C4-2B (cell line): ENCODE data around the gene C16orf95.

Source experiments
- ZFX ChIP-seq: fragments of 450-650 bp; IDR thresholded peaks from 2 replicates; pipeline ENCODE4 v1.6.1; 2017
- TF ChIP-seq, protein P1 (sequence below): fragments of 450-650 bp; conservative IDR thresholded peaks from 2 replicates; pipeline ENCODE4 v1.5.1; 2017; ENCODE audit warnings: mild to moderate bottlenecking

DNA sequence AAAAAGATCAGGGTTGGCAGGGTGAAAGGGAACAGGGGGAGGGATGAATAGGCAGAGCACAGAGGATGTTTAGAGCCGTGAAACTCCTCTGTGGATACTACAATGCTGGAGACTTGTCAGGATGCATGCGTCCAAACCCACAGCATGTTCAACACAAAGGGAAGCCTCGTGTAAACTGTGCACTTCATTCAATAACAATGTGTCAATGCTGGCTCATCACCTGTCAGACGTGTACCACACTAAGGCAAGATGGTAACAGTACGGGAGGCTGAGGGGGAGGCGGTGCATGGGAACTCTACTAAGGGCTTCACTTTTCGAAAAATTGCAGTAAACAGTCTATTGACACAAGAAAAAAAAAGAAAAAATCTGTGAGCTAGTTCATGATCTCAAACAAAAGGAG is 63.7 kb downstream of the C16orf95 start:
- TF ChIP-seq, protein P1, sequence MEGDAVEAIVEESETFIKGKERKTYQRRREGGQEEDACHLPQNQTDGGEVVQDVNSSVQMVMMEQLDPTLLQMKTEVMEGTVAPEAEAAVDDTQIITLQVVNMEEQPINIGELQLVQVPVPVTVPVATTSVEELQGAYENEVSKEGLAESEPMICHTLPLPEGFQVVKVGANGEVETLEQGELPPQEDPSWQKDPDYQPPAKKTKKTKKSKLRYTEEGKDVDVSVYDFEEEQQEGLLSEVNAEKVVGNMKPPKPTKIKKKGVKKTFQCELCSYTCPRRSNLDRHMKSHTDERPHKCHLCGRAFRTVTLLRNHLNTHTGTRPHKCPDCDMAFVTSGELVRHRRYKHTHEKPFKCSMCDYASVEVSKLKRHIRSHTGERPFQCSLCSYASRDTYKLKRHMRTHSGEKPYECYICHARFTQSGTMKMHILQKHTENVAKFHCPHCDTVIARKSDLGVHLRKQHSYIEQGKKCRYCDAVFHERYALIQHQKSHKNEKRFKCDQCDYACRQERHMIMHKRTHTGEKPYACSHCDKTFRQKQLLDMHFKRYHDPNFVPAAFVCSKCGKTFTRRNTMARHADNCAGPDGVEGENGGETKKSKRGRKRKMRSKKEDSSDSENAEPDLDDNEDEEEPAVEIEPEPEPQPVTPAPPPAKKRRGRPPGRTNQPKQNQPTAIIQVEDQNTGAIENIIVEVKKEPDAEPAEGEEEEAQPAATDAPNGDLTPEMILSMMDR, result no peak
- no peak for TF ChIP-seq ZFX
